GM12878 (cell line): ENCODE data around the gene PPM1A. TPM values are rescaled to one million over a fixed set of nuclear protein-coding genes. Genes with fewer than 3 reads are reported as not detected.

ENCODE experiments used
- ATAC-seq: fragments of 200-7000 bp; cut with Tn5 transposase; 3 replicates; pipeline ENCODE4 v1.9.1; 2020; ENCODE audit warnings: mild to moderate bottlenecking, moderate library complexity
- BruUV-seq: library from RNA; stranded (reverse); fragments of 400-500 nt; replicated peaks from 2 replicates; lab custom pipeline; 2021; lab: Mats Ljungman, UMichigan
- CTCF ChIA-PET: fragments of 300-600 bp; sonication (Branson Sonifier 250); formaldehyde crosslinking; extraction: SDS; loops from one replicate; lab custom pipeline; 2021; ENCODE audit warnings: inconsistent platforms; lab: Yijun Ruan, JAX
- POLR2A ChIA-PET: fragments of 350-600 bp; formaldehyde crosslinking; extraction: SDS; loops from one replicate; lab custom pipeline; 2021; ENCODE audit warnings: inconsistent platforms; lab: Charles Lee
- RAD21 ChIA-PET: fragments of 300-600 bp; sonication (Branson Sonifier 250); formaldehyde crosslinking; loops from one replicate; lab custom pipeline; 2023; ENCODE audit warnings: antibody characterized with exemption; ENCODE audit not compliant: unreplicated experiment; lab: Charles Lee
- SMC1A ChIA-PET: fragments of 300-600 bp; sonication (Branson Sonifier 250); formaldehyde crosslinking; loops from one replicate; lab custom pipeline; 2023; ENCODE audit not compliant: unreplicated experiment, uncharacterized antibody; lab: Charles Lee
- DNase-seq: peaks from one replicate; pipeline ENCODE4 v3.0.0-alpha.2; 2011; ENCODE audit warnings: low read depth, low spot score
- FAIRE-seq: peaks from 3 replicates; lab custom pipeline; 2011; peaks lifted over from hg19 to GRCh38; lab: Jason Lieb, UNC
- H2AFZ ChIP-seq: 2 replicates; pipeline ENCODE4 v1.6.0; 2011; ENCODE audit warnings: low read depth, low read length, control low read depth; ENCODE audit not compliant: control insufficient read depth
- H3K27ac ChIP-seq: 2 replicates; pipeline ENCODE4 v1.5.1; 2011; ENCODE audit warnings: control low read depth; ENCODE audit not compliant: control insufficient read depth, insufficient read depth
- H3K27me3 ChIP-seq, 2 experiments: replicated peaks in 1 of 2; 2 replicates each; pipeline versions ENCODE4 v1.6.0 to v1.6.1; 2011; ENCODE audit warnings: low read length in 1 of 2; ENCODE audit not compliant: control insufficient read depth in 2 of 2, insufficient read depth in 2 of 2
- H3K36me3 ChIP-seq, 2 experiments: 2 replicates each; pipeline ENCODE4 v1.5.1; 2011; ENCODE audit warnings: low read length in 1 of 2; ENCODE audit not compliant: control insufficient read depth in 2 of 2, insufficient read depth in 2 of 2
- H3K4me1 ChIP-seq: 2 replicates; pipeline ENCODE4 v1.6.1; 2011; ENCODE audit warnings: mild to moderate bottlenecking, low read length, moderate library complexity, mixed read lengths; ENCODE audit not compliant: control insufficient read depth, insufficient read depth
- H3K4me2 ChIP-seq: 2 replicates; pipeline ENCODE4 v1.6.0; 2011; ENCODE audit warnings: control low read depth; ENCODE audit not compliant: control insufficient read depth, insufficient read depth
- H3K4me3 ChIP-seq: fragments of 200-600 bp; sonication (generic); 2 replicates; pipeline ENCODE4 v1.5.1; 2016
- H3K79me2 ChIP-seq: 2 replicates; pipeline ENCODE4 v1.6.0; 2011; ENCODE audit warnings: low read length; ENCODE audit not compliant: control insufficient read depth, insufficient read depth
- H3K9ac ChIP-seq: 2 replicates; pipeline ENCODE4 v1.8.0; 2011; ENCODE audit warnings: low read length, control low read depth, mixed read lengths; ENCODE audit not compliant: control insufficient read depth, insufficient read depth
- H3K9me3 ChIP-seq: replicated peaks from 3 replicates; pipeline ENCODE4 v1.5.1; 2011; ENCODE audit warnings: mild to moderate bottlenecking, low read length; ENCODE audit not compliant: control insufficient read depth, insufficient read depth
- H4K20me1 ChIP-seq: 2 replicates; pipeline ENCODE4 v1.6.0; 2011; ENCODE audit not compliant: control insufficient read depth, insufficient read depth
- ASH2L ChIP-seq: fragments of 300-600, 200-600 bp; sonication (generic); IDR thresholded peaks from 2 replicates; pipeline ENCODE4 v1.6.1; 2017; ENCODE audit warnings: low read depth, mild to moderate bottlenecking, borderline replicate concordance
- BACH1 ChIP-seq: fragments of 450-650 bp; IDR thresholded peaks from 2 replicates; pipeline ENCODE4 v1.6.1; 2017; ENCODE audit warnings: mild to moderate bottlenecking, borderline replicate concordance
- BRCA1 ChIP-seq: IDR thresholded peaks from 2 replicates; pipeline ENCODE4 v1.6.1; 2011; ENCODE audit warnings: low read depth, low read length, improper control_type of control experiment
- CREM ChIP-seq: IDR thresholded peaks from 2 replicates; pipeline ENCODE4 v1.6.1; 2014; ENCODE audit warnings: antibody characterized with exemption, low read depth
- MYC ChIP-seq: IDR thresholded peaks from 2 replicates; pipeline ENCODE4 v1.6.1; 2011; ENCODE audit warnings: mild to moderate bottlenecking, low read length, moderate library complexity, inconsistent platforms; ENCODE audit not compliant: insufficient read depth, insufficient replicate concordance, insufficient read length, severe bottlenecking
- NFIC ChIP-seq: IDR thresholded peaks from 2 replicates; pipeline ENCODE4 v1.6.1; 2012; ENCODE audit warnings: low read depth, mild to moderate bottlenecking, inconsistent platforms, low read length, moderate library complexity
- PAX5 ChIP-seq: IDR thresholded peaks from 2 replicates; pipeline ENCODE4 v1.6.1; 2011; ENCODE audit warnings: low read depth, low read length, borderline replicate concordance
- TARDBP ChIP-seq: IDR thresholded peaks from 2 replicates; pipeline ENCODE4 v1.6.1; 2016; ENCODE audit warnings: borderline replicate concordance
- TCF3 ChIP-seq: IDR thresholded peaks from 2 replicates; pipeline ENCODE4 v1.6.1; 2012; ENCODE audit warnings: low read depth, mild to moderate bottlenecking, low read length, borderline replicate concordance; ENCODE audit not compliant: insufficient read depth
- ZNF217 ChIP-seq: fragments of 450-650 bp; IDR thresholded peaks from 2 replicates; pipeline ENCODE4 v1.6.1; 2017; ENCODE audit warnings: antibody characterized with exemption, mild to moderate bottlenecking
- in situ Hi-C: fragments of 300-500 bp; cut with MboI; formaldehyde crosslinking; loops from 9 replicates; pipeline ENCODE4 v1.14.3; 2018; ENCODE audit warnings: mixed read lengths
- intact Hi-C: fragments of 100-400 bp; cut with micrococcal nuclease; formaldehyde crosslinking; loops from one replicate; pipeline ENCODE4 v1.14.2; 2022; ENCODE audit not compliant: unreplicated experiment
- polyA plus RNA-seq, 11 experiments: library from polyadenylated mRNA; depleted of rRNA in 4 of 11; unstranded in 6 of 11; stranded (reverse) in 5 of 11; fragments of >200 nt; fragmentation: Nextera tagmentation in 4 of 11; fragmentation: Illumina TruSeq in 1 of 11; extraction: Ambion mirVana in 4 of 11; extraction: Trizol in 1 of 11; gene quantifications; 1 replicate in 1 of 11; 2 replicates in 10 of 11; pipeline versions ENCODE4 v1.2.1 to v1.2.3, GENCODE V29; 2011 to 2016; ENCODE audit warnings: inconsistent platforms in 2 of 11, missing spikeins in 2 of 11, low read depth in 1 of 11
- total RNA-seq, 4 experiments: library from RNA; depleted of rRNA in 3 of 4; stranded (reverse); fragments of >200 nt in 3 of 4; fragmentation: Illumina TruSeq in 1 of 4; extraction: Trizol in 1 of 4; gene quantifications; 2 replicates each; pipeline versions ENCODE4 v1.2.1 to v1.2.3, GENCODE V29; 2013 to 2021
- TF ChIP-seq, protein P1 (sequence below), 3 experiments: IDR thresholded peaks in 2 of 3; conservative IDR thresholded peaks in 1 of 3; 2 replicates each; pipeline ENCODE4 v1.5.1; 2011; ENCODE audit warnings: low read depth in 3 of 3, low read length in 3 of 3, mild to moderate bottlenecking in 3 of 3, control low read depth in 2 of 3, moderate library complexity in 2 of 3, inconsistent platforms in 1 of 3, mixed read lengths in 1 of 3; ENCODE audit not compliant: control insufficient read depth in 2 of 3, insufficient read depth in 1 of 3; ENCODE audit errors: extremely low read depth in 1 of 3
- TF ChIP-seq, protein P2 (sequence below): fragments of 450-650 bp; IDR thresholded peaks from 2 replicates; pipeline ENCODE4 v1.6.1; 2017; ENCODE audit warnings: antibody characterized with exemption, mild to moderate bottlenecking, moderate library complexity
- TF ChIP-seq, protein P3 (sequence below): IDR thresholded peaks from 2 replicates; pipeline ENCODE4 v1.6.1; 2011; ENCODE audit warnings: low read depth, low read length, improper control_type of control experiment, borderline replicate concordance
- TF ChIP-seq, protein P4 (sequence below): fragments of 450-650 bp; IDR thresholded peaks from 2 replicates; pipeline ENCODE4 v1.6.1; 2017; ENCODE audit warnings: mild to moderate bottlenecking

The PPM1A gene
- total and polyA plus RNA-seq, 10 of the 15 experiments (the other 5 are each of a cell fraction or from before 2014, with no cell fraction given) = 16.8 to 124 (median 47.0) TPM

DNA sequence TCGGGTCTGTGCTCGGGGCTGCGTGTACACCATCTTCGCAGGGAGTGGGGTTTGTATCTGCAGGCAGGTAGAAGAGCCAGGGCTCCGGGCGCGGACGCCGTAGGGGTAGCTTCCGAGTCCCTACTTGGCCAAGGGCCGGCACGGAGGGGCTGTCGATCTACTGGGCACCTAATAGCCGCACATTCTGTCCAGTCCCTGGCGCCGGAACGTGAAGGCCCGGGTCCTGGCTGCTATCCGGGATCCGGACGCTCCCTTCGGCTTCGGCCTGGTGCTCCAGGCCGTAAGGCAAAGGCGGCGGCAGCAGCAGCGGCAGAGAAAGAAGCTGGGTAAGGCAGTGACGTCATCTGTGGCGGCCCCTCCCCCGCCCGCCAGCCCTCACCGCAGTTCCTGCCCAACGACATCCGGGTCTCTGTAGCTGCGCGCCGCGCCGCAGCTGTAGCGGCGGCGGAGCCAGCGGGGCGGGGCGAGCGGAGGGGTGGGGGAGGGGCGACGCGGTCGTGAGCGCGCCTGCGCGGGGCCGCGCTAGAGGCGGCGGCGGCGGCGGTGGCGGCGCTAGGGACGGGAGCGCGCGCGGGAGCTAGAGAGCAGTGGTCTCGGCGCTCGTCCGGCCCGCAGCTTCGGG is at the start of gene PPM1A (continued):
- TF ChIP-seq, protein P1, sequence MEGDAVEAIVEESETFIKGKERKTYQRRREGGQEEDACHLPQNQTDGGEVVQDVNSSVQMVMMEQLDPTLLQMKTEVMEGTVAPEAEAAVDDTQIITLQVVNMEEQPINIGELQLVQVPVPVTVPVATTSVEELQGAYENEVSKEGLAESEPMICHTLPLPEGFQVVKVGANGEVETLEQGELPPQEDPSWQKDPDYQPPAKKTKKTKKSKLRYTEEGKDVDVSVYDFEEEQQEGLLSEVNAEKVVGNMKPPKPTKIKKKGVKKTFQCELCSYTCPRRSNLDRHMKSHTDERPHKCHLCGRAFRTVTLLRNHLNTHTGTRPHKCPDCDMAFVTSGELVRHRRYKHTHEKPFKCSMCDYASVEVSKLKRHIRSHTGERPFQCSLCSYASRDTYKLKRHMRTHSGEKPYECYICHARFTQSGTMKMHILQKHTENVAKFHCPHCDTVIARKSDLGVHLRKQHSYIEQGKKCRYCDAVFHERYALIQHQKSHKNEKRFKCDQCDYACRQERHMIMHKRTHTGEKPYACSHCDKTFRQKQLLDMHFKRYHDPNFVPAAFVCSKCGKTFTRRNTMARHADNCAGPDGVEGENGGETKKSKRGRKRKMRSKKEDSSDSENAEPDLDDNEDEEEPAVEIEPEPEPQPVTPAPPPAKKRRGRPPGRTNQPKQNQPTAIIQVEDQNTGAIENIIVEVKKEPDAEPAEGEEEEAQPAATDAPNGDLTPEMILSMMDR (IDR thresholded peaks at IDR 0.05 in 2 of 3, conservative IDR thresholded peaks at IDR 0.05 in 1 of 3; ENCODE audit: control insufficient read depth in 2 of 3, extremely low read depth in 1 of 3, insufficient read depth in 1 of 3, low read depth in 3 of 3, low read length in 3 of 3) = no peak
- no peak for TF ChIP-seq ASH2L
- no peak for TF ChIP-seq NFIC
- TF ChIP-seq, all 136 proteins: peak for 52

DNA sequence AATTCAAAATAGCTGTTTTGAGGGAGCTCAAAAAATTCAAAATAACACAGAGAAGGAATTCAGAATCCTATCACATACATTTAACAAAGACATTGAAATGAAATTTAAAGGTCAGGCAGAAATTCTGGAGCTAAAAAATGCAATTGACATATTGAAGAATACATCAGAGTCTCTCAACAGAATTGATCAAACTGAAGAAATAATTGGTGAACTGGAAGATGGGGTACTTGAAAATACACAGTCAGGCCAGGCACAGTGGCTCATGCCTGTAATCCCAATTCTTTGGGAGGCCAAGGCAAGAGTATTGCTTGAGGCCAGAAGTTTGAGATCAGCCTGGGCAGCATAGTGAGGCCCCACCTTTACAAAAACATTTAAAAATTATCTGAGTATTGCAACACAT is 49.7 kb upstream of the PPM1A start:
- Histone ChIP-seq H3K4me1 (peaks cover 17% of the 10 kb centered on the region), H3K4me2 (no peak overlapping the region), H3K36me3 (no peaks in the 10 kb centered on the region), H3K79me2 (no peaks in the 10 kb centered on the region), H3K27me3 (no peaks in the 10 kb centered on the region), H3K4me3 (no peak overlapping the region), H4K20me1 (no peaks in the 10 kb centered on the region), H3K9ac (no peak overlapping the region), H3K27ac (no peak overlapping the region), H3K9me3 (peaks cover 11% of the 10 kb centered on the region; the same call in 2 of the 3 replicates), H2AFZ (no peak overlapping the region)
- in situ Hi-C loops (no loop called here), intact Hi-C loops (no loop called here)
- RAD21 ChIA-PET = interaction anchor here (0.7 to 1.3 kb wide), 3 partner anchors 11 to 56 kb away, joined by 3 to 6 read pairs (median 3); no protein-coding TSS in a partner anchor
- POLR2A ChIA-PET = interaction anchor here (0.7 to 19.5 kb wide), 4 partner anchors 18 to 128 kb away, joined by 3 to 241 read pairs (median 5); no protein-coding TSS in a partner anchor
- CTCF ChIA-PET = interaction anchor here (0.7 to 6.7 kb wide), 6 partner anchors 13 to 365 kb away, joined by 3 to 61 read pairs (median 6); no protein-coding TSS in a partner anchor
- SMC1A ChIA-PET = interaction anchor here (0.7 to 11.2 kb wide), 10 partner anchors 8 to 362 kb away, joined by 3 to 202 read pairs (median 7); partner anchors contain the start of gene PPM1A
- BruUV-seq = no TSS peak
- FAIRE-seq (no peak), DNase-seq (no peak), ATAC-seq (no peak)
- no peak for TF ChIP-seq CREM
- no peak for TF ChIP-seq TCF3
- no peak for TF ChIP-seq TARDBP
- TF ChIP-seq, protein P2, sequence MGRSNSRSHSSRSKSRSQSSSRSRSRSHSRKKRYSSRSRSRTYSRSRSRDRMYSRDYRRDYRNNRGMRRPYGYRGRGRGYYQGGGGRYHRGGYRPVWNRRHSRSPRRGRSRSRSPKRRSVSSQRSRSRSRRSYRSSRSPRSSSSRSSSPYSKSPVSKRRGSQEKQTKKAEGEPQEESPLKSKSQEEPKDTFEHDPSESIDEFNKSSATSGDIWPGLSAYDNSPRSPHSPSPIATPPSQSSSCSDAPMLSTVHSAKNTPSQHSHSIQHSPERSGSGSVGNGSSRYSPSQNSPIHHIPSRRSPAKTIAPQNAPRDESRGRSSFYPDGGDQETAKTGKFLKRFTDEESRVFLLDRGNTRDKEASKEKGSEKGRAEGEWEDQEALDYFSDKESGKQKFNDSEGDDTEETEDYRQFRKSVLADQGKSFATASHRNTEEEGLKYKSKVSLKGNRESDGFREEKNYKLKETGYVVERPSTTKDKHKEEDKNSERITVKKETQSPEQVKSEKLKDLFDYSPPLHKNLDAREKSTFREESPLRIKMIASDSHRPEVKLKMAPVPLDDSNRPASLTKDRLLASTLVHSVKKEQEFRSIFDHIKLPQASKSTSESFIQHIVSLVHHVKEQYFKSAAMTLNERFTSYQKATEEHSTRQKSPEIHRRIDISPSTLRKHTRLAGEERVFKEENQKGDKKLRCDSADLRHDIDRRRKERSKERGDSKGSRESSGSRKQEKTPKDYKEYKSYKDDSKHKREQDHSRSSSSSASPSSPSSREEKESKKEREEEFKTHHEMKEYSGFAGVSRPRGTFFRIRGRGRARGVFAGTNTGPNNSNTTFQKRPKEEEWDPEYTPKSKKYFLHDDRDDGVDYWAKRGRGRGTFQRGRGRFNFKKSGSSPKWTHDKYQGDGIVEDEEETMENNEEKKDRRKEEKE = no peak
- TF ChIP-seq, protein P3, sequence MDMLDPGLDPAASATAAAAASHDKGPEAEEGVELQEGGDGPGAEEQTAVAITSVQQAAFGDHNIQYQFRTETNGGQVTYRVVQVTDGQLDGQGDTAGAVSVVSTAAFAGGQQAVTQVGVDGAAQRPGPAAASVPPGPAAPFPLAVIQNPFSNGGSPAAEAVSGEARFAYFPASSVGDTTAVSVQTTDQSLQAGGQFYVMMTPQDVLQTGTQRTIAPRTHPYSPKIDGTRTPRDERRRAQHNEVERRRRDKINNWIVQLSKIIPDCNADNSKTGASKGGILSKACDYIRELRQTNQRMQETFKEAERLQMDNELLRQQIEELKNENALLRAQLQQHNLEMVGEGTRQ = no peak
- no peak for TF ChIP-seq MYC
- no peak for TF ChIP-seq NFIC
- no peak for TF ChIP-seq BRCA1
- TF ChIP-seq PAX5 = no peak
- TF ChIP-seq BACH1 = no peak
- 0 out of 2 replicates have a peak, but pooled peaks have one; percentile 57 for TF ChIP-seq ZNF217
- TF ChIP-seq, protein P4, sequence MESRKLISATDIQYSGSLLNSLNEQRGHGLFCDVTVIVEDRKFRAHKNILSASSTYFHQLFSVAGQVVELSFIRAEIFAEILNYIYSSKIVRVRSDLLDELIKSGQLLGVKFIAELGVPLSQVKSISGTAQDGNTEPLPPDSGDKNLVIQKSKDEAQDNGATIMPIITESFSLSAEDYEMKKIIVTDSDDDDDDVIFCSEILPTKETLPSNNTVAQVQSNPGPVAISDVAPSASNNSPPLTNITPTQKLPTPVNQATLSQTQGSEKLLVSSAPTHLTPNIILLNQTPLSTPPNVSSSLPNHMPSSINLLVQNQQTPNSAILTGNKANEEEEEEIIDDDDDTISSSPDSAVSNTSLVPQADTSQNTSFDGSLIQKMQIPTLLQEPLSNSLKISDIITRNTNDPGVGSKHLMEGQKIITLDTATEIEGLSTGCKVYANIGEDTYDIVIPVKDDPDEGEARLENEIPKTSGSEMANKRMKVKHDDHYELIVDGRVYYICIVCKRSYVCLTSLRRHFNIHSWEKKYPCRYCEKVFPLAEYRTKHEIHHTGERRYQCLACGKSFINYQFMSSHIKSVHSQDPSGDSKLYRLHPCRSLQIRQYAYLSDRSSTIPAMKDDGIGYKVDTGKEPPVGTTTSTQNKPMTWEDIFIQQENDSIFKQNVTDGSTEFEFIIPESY = no peak
